ENCODE results near the gene KLHL40.
"Not testable (repeated sequence)": the region's sequence is repeated elsewhere in the genome, so short reads cannot be mapped to it uniquely, and the experiment has no call there.

Gene KLHL40

DNA sequence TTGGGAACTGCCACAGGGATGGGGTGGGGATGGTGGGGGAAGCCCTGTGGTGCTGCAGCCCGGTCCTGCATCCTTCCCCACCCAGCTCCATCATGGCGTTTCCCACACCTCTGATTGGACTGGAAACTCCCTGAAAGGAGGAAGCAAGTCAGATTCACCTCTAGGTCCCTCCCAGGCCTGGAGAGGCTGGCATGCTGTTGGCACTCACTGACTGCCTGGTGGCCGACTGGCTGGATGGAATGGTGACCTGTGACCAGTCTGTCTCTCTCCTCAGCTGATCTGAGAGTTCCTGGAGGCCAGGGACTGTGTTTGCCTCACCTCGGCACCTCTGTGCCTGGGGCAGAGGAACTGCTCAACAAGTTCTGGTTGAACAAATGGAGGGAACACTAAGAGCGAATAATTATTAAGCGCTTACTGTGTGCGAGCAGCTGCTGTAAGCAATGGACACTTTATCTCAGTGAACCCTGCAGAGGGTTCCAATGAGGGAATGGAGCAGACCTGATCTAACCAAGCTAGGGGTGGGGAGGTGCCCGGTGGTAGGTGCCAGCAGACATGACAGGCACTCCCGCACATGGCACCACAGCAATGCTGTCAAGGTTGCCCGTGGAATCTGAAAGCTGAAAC, 20.7 kb downstream of the KLHL40 start:
- DNase-seq = no peak

DNA sequence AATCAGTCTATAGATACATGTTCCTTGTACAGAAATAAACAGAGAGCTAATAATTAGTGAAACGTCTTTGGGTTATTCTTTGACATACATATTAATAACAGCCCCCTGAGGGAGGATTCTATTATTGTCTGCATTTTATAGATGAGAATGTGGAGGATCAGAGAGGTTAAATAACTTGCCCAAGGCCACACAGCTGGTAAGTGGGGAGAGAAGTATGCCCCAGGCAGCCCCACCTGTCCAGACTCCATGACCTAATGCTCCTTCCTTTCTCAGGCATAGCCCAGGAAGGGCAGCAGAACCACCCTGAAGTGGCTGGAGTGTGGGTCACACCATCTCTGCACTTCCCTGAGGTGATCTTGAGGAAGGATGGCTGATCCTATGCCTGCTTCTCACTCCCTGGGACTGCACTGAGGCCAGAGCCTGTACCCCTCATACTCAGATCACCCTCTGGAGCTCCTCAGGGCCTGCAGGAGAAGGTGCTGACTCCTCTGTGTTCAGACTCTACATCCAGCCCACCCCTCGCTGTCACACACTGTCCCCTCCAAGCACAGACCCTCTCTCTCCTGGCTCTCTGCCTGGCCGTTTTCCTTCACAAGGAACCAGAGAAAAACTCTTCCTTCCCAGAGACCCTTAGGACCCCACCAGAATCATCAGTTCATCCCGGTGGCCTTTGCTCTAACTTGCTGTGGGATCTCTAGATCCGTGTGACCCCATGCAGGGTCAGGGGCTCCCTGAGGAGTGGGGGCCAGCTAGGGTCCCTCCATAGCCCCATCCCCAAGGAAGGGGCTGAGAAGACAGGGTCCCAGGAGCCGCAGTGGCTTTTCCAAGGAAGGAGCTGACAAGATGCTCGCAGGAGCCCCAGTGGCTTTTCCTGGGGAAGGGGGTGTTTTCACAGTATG, 21.6 kb downstream of the KLHL40 start:
- no peak for DNase-seq

DNA sequence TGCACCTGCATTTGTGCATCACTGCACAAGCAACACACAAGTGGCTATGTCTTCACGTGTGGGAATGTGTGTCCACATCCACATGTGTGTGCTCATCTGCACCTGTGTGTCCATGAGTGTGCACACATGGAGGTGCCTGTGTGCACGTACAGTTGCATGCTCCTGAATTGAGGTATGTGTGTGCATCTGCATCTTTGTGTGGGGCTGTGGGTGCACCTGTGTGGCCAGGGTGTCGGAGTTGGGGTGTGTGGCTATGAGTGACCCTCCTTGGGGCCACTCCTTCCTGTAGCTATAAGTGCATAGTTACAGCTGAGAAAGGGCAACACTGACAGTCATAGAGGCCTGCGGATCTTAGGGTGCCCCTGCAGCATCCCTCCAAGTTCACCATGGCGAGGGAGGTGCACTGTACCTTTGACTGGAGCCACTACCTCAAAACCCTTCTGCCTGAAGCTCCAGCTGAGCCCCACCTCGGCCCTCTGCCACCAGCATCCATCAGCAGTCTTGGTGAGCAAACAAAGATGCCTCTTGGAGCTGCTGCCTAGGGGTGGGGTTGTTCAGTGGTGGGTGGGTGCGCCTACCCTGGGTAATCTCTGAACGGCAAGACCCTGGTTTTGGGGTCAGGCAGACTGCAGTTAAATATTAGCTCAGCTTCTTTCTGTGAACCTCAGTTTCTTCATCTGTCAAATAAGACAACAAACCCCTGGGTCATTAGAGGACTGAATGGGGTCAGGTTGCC, 22.5 kb downstream of the KLHL40 start:
- no peak for DNase-seq

DNA sequence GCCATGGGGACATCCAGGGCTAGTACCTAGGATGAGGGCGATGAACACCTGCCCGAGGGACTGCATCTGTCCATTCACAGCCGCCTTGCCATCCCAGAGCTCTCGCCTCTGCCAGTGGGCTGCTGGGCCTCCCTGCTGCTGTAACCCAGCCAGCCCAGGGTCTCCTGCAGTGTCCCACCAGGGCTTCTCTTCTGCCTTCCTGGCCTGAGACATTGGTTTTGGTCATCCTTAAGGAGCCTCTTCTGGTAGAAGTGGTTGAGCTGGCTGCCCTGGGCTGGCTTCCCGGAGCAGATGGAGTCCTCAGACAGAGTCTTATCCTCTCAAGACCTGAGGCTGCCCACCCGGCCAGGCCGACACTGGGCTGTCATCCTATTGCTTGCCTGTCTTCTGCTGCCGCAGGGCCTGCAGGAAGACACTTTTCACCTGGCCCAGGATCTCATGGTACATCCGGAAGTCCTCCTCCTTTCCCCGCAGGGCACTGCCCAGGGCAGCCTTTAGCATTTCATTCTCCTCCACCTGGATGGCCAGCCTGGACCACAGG, 23.3 kb downstream of the KLHL40 start:
- no peak for DNase-seq

DNA sequence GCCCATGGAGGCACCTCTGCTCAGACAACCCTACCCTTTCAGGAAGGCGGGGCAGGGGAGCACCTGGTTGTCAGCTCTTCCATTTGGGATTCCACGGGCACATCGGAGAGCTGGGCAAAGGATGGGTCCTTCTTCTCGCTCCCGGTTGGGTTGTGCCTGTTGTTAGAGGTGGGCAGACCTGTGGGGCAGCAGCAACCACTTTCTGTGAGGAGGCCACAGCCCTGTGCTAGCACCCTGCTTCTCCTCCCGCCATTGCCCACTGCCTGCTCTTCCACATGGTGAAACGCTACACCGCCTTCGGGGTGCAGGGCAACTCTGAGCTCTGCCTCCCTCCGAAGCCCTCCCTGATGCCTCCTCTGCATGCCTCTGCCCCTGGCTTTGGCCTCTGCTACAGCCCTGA, 24.3 kb downstream of the KLHL40 start:
- DNase-seq = no peak

DNA sequence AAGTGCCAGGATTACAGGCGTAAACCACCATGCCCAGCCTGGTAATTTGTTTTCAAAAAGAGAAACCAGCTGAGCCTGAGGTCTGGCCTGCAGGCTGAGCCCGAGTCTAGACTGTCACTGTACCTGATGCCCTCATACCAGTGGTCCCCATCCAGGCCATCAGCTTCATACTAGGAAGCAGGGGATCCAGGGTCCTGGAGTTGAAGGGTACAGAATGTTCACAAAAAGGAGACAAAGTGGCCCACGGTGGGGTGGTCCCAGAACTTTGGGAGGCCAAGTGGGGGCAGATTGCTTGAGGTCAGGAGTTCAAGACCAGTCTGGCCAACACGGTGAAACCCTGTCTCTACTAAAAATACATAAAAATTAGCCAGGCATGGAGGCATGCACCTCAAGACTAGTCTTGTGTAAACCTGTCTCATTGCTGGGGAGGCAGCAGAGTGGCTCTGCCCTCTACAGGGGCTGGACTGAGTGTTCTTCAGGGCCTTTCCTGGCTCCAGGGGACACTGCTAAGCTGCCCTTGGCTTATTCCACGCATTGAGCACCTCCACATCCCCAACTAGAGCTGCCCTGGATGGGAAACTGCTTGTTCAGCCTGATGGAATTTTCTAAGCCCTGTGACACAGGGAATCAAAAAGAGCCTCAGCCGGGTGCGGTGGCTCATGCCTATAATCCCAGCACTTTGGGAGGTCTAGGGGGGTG, 25.1 kb downstream of the KLHL40 start:
- DNase-seq = no peak

DNA sequence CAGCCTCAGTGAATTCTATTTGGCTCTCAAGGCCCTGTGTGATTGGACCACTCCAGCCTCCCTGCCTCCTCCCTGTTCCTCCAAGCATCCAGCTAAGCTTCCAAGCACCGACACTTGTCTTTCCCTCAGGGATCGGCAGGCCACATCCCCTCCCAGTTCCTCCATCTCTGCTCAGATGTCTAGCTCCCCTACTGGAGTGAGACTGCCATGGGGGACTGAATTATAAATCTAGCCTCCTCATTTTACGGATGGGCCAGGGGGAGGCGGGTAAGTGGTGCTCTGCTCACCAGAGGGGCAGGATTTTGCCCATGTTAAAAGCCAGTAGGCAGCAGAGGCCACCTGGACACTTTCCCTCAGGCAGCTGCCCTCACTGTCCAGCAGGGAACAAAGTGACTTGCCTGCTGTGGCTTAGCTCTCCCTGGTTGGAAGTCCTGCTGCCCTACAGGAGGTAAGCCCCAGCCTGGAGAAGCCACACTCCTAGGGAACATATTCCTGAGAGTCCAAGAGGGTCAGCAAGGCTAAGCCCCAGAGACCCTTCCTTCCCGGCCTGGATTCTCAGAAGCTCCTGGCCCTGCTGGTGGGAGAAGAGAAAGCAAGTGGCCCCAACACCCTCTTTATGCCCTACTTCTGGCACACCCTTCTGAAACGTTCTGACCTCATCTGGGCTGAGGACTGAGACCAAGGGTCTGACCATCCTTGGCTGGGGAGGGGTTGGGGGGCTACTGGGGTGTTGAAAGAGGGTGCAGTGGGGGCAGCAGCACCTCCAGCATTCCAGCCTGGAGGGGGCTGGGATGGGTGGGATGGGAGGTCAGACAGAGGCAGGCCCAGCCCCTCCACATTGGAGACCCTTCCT, 26.4 kb downstream of the KLHL40 start:
- DNase-seq = no peak

DNA sequence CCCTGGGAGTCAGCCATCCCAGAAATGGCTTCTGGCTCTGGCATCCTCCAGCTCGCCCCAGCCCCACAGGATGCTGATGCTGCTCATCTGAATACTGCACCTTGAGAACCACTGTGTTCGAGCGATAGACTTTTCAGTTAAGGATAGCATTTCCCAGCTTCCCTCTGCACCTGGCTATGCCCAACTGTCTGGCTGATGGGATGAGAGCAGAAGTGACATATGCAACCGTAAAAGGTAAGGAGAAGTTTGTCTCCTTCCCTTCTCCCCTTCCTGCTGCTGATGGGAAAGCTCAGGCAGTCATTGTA, 27.0 kb downstream of the KLHL40 start:
- no peak for DNase-seq

DNA sequence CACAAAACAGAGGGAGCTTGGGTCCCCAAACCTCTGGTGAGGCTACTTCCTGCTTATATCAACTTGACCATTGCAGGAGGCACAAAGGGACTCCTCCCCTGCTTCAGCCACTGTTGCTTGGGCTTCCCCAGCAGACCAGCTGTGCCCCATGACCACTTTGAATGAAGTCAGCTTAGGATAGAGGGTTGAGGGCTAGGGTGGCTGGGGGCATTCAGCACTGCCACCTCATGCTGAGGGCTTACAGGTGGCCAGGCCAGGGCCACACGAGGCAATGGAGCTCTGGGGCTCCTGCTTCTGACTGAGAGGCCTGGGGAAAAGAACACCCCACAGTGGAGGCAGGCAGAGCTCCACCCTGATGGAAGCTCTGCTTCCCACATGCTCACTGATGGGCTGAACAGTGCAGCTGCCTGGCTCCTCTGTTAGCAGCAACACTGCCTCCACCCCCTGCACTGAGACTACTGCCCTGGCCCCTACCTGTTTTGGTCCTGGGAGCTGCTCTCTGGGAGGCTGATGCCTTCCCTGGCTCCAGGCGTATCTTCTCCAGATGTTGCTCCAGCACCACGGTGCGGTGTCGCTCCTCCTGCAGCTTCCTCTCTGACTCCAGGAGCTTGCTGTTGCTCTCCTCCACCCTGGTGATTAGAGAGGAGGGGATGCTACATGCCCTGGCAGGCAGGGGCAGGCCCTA, 27.5 kb downstream of the KLHL40 start:
- no peak for DNase-seq

DNA sequence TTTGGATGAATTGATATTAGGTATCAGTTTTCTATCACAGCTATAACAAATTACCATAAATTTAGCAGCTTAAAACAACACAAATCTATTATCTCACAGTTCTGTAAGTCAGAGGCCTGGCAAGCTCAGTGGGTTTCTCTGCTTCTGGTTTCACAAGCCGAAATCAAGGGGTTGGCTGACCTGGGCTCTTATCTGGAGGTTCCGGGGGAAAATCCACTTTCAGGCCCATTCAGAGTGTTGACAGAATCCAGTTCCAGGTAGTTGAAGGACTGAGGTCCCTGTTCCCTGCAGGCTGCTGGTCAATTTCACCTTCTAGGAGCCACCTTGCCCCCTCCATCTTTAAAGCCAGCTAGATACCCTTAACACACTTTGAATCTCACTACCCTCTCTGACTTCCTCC, 28.4 kb downstream of the KLHL40 start:
- no peak for DNase-seq

DNA sequence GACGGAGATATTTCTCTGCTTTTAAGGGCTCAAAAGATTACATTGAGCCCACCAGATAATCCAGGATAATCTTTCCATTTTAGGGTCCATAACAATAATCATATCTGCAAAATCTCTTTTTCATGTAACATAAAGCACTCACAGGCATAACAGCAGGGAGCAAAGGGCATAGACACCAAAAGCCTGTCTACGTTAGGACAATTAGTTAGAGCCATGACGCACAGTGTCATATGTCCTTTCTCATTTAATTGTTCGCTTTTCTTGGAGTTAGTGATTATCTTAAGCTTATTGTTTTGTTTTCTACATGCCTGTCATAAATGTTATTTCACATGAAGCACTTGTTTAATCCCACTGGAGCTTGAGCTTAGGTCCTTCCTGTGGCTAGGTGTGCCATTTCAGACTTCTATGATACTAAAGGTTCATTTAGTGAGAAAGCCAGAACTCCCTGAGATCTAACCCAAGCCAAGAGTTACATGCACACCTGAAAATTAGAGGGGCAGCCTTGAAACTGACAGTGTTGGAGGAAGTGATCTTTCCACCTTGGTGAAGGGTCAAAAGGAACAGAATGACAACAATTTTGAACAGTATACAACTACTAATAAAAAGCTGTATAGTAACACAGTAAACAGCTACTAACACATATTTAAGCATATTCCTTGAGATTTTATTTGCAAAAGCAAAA, 29.0 kb downstream of the KLHL40 start:
- no peak for DNase-seq

DNA sequence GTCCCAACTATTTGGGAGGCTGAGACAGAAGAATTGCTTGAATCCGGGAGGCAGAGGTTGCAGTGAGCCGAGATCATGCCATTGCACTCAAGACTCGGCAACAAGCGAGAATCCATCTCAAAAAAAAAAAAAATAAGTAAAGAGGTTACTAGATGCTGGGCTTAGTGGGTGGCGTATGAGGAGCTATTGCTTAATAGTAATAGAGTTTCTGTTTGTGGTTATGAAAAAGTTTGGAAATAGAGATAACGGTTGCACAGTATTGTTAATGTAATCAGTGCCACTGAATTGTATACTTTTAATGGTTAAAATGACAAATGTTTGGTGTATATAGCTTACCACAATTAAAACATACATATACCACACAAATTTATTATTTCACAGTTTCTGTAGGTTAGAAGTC, 32.0 kb downstream of the KLHL40 start:
- DNase-seq = no peak

DNA sequence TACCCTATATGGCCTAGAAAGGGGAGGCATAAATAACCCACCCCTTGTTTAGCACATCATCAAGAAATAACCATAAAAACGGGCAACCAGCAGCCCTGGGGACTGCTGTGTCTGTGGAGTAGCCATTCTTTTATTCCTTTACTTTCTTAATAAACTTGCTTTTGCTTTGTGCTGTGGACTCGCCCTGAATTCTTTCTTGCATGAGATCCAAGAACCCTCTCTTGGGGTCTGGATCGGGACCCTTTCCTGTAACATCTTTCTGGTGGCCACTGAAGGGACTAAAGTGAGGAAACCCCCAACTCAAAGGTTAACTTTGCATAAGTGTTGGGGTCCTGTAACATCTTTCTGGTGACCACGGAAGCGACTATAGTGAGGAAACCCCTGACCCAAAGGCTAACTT, 33.0 kb downstream of the KLHL40 start:
- no peak for DNase-seq

DNA sequence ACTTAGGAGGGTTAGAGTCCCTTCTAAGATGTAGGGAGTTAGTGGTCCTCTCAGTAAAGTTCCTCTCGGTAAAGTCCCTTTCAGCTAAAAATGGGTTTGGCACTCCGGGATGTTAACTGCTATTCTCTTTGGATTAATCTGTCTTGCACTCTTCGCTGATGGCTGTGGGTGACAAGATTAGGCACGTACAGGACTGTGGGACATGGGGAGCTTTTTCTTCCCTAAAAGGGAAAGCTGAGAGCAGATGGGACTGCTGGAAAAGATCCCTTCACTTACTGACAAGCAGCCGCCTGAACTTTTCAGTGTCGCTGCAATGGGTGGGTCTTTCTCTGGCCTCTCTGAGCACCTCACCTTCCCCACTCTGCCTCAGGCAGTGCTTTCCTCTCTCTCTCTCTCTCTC, 33.7 kb downstream of the KLHL40 start:
- no peak for DNase-seq

DNA sequence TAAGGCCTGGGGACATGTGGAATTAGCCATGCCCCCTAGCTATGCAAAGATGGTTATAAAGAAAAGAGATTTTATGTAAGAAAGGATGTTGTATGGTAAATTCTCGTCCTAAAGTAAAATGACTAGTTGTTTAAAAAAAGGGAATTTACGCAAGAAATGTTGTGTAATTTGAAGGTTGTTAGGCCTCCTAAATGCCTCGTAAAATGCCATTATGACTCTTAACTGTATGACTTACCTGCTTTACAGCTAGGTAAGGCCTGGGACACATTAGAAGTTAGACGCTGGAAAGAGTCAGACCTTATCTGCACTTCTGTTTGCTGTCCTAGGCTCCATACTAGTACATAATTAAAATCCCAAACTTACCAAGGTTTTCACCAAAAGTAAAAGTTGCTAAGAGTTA, 34.8 kb downstream of the KLHL40 start:
- no peak for DNase-seq

DNA sequence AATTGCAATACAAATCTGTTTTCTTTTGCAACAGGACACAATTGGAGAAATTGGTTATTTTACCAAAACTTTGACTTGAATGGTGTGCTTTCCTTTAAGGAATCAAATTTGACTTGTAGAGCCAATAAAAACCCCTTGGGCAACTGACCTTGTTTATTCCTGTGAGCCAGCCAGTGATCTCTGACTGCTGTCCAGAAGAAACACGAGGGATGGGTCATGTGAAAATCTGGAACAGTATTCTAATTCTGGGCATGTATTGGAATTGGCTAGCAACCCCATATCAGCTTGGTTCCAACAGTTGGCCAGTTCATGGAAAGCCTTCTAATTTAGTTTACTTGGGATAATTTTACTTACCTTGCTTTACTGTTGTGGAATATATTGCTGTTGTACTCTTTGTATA, 36.4 kb downstream of the KLHL40 start:
- no peak for DNase-seq

DNA sequence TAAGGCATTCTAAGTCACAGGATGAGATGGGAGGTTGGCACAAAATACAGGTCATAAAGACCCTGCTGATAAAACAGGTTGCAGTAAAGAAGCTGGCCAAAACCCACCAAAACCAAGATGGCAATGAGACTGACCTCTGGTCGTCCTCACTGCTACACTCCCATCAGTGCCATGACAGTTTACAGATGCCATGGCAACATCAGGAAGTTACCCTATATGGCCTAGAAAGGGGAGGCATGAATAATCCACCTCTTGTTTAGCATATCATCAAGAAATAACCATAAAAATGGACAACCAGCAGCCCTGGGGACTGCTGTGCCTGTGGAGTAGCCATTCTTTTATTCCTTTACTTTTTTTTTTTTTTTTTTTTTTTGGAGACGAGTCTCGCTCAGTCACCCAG, 37.1 kb downstream of the KLHL40 start:
- not testable (repeated sequence) for DNase-seq

DNA sequence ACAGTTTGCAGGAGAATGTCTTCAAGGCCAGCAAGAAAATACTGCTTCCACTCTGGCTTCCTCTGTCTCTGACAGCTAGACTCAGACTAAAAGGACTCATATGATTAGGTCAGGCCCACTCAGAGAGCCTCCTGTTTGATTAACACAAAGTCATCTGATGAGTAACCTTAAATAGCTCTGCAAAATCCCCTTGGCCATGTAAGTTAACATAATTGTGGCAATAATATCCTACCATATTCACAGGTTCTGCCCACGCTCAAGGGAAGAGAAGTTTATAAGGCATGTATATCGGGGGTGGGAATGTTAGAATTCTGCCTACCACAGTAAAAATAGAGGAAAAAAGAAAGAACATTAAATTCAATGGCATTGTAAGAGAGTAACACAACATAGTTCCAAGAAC, 37.9 kb downstream of the KLHL40 start:
- no peak for DNase-seq

DNA sequence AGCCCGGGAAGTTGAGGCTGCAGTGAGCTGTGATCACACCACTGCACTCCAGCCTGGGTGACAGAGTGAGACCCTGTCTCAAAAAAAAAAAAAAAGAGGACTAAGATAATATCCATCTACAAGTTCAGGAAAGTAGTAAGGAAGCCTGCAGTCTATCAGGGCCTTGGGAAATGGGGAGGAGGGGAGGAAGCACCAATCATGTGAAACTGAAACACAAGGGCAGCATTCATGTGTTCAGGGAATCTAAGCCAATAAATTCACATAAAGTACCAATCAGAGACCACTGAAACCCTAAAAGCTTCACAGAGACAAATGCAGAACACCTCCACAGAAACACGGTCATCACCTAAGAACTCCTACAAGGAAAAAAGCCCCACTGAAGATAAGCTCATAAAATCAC, 40.1 kb downstream of the KLHL40 start:
- no peak for DNase-seq

DNA sequence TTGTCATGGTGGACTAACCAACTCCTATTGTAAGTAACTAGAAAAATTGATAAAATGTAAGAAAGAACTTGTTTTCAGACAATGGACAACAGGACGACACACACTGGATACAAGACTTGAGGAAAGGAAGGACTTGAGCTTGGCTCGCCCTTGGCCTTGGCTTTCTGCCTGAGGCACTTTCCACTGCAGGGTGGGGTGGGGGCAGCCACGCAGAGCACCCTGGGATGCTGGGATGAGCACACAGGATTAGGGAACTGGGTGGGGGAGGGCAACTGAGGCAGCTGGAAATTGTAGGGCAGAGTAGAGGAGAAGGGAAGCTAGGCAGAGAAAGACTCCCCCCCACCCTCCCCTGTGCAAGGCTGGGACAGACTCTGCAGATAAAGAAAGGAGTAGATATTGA, 42.7 kb downstream of the KLHL40 start:
- no peak for DNase-seq
